Upper lobe of left lung (tissue), 4 donors: ENCODE measurements around the gene DROSHA.

Source experiments
- CTCF ChIP-seq, 6 experiments: fragments of 450-650 bp in 4 of 6; fragments of 200-600 bp in 2 of 6; sonication (generic) in 2 of 6; IDR thresholded peaks; one replicate each; pipeline ENCODE4 v1.5.1; 2016 to 2019; ENCODE audit warnings: antibody characterized with exemption in 6 of 6
- POLR2AphosphoS5 ChIP-seq, 2 donors: sonication (generic); formaldehyde crosslinking; IDR thresholded peaks; one replicate each; pipeline ENCODE4 v1.5.1; 2017; ENCODE audit warnings: antibody characterized with exemption in 2 of 2

DNA sequence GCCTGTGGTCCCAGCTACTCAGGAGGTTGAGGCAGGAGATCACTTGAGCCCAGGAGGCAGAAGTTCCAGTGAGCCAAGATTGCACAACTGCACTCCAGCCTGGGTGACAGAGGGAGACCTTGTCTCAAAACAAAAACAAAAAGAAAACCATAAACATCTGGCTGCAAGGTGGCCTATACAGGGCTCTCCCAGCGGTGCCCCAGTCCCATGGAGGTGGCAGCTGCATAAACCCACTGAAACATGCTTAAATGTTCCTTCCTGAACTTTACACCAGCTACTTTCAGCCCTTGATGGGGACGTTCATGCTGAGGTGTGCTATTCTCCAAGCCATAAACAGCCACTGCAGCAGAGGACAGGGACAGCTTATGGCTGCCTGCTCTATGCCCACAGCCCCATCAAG, 35.6 kb downstream of the DROSHA start:
- TF ChIP-seq POLR2AphosphoS5 (IDR thresholded peaks at IDR 0.05) (no peak), CTCF (IDR thresholded peaks at IDR 0.05) (no peak)
